HepG2 (cell line): Measurements from ENCODE around the gene SHANK2. TPM values are rescaled to one million over a fixed set of nuclear protein-coding genes. Genes with fewer than 3 reads are reported as not detected.

Experiments
- ARNTL ChIP-seq: sonication (generic); formaldehyde crosslinking; IDR thresholded peaks from 2 replicates; pipeline ENCODE4 v1.4.0; 2020; ENCODE audit warnings: mild to moderate bottlenecking, missing genetic modification reagents
- ATF3 ChIP-seq: sonication (generic); formaldehyde crosslinking; IDR thresholded peaks from 2 replicates; pipeline ENCODE4 v1.4.0; 2020; ENCODE audit warnings: missing genetic modification reagents
- CHD2 ChIP-seq: IDR thresholded peaks from 2 replicates; pipeline ENCODE4 v1.6.1; 2011; ENCODE audit warnings: low read depth, low read length, improper control_type of control experiment
- FOXA3 ChIP-seq: IDR thresholded peaks from 2 replicates; pipeline ENCODE4 v1.6.1; 2016; ENCODE audit warnings: missing genetic modification reagents, missing compliant biosample characterization
- FOXC1 ChIP-seq: sonication (generic); formaldehyde crosslinking; IDR thresholded peaks from 2 replicates; pipeline ENCODE4 v1.8.0; 2022; ENCODE audit warnings: mild to moderate bottlenecking, missing genetic modification reagents, borderline replicate concordance
- HCFC1 ChIP-seq: fragments of 150-350 bp; IDR thresholded peaks from 2 replicates; pipeline ENCODE4 v1.6.1; 2014; ENCODE audit warnings: low read depth, low read length
- KLF6 ChIP-seq: IDR thresholded peaks from 2 replicates; pipeline ENCODE4 v1.8.0; 2016; ENCODE audit warnings: missing biosample characterization, missing genetic modification reagents
- NAIF1 ChIP-seq: sonication (generic); formaldehyde crosslinking; IDR thresholded peaks from 2 replicates; pipeline ENCODE4 v1.5.0; 2020; ENCODE audit warnings: mild to moderate bottlenecking, missing genetic modification reagents, borderline replicate concordance
- PAF1 ChIP-seq: IDR thresholded peaks from 2 replicates; pipeline ENCODE4 v1.6.1; 2016; ENCODE audit warnings: missing genetic modification reagents, missing compliant biosample characterization
- SMAD1 ChIP-seq: sonication (generic); formaldehyde crosslinking; IDR thresholded peaks from 2 replicates; pipeline ENCODE4 v1.4.0; 2020; ENCODE audit warnings: missing genetic modification reagents, low read depth, mild to moderate bottlenecking, borderline replicate concordance
- SMAD9 ChIP-seq: sonication (generic); formaldehyde crosslinking; IDR thresholded peaks from 2 replicates; pipeline ENCODE4 v1.5.1; 2020; ENCODE audit warnings: mild to moderate bottlenecking, missing genetic modification reagents
- SOX5 ChIP-seq: IDR thresholded peaks from 2 replicates; pipeline ENCODE4 v1.6.1; 2016; ENCODE audit warnings: borderline replicate concordance
- XRCC5 ChIP-seq: fragments of 200-400 bp; formaldehyde crosslinking; optimal IDR thresholded peaks from 2 replicates; pipeline ENCODE3; 2017; ENCODE audit warnings: mild to moderate bottlenecking, low read length
- ZBTB3 ChIP-seq: sonication (generic); formaldehyde crosslinking; IDR thresholded peaks from 2 replicates; pipeline ENCODE4 v1.4.0; 2020; ENCODE audit warnings: low read depth, mild to moderate bottlenecking, moderate library complexity, missing genetic modification reagents, borderline replicate concordance
- ZBTB7B ChIP-seq: sonication (generic); formaldehyde crosslinking; IDR thresholded peaks from 2 replicates; pipeline ENCODE4 v1.4.0; 2020; ENCODE audit warnings: missing genetic modification reagents
- ZFP41 ChIP-seq: sonication (generic); formaldehyde crosslinking; IDR thresholded peaks from 2 replicates; pipeline ENCODE4 v1.4.0; 2020; ENCODE audit warnings: mild to moderate bottlenecking, missing genetic modification reagents, borderline replicate concordance
- ZFY ChIP-seq: sonication (generic); formaldehyde crosslinking; IDR thresholded peaks from 2 replicates; pipeline ENCODE4 v1.4.0; 2020; ENCODE audit warnings: missing genetic modification reagents
- ZNF296 ChIP-seq: sonication (generic); formaldehyde crosslinking; conservative IDR thresholded peaks from 2 replicates; pipeline ENCODE4 v1.5.0; 2020; ENCODE audit warnings: mild to moderate bottlenecking, missing genetic modification reagents
- ZNF329 ChIP-seq: sonication (generic); formaldehyde crosslinking; IDR thresholded peaks from 2 replicates; pipeline ENCODE4 v1.9.0; 2021; ENCODE audit warnings: low read depth, mild to moderate bottlenecking, missing genetic modification reagents
- ZNF629 ChIP-seq: sonication (generic); formaldehyde crosslinking; conservative IDR thresholded peaks from 2 replicates; pipeline ENCODE4 v1.5.0; 2020; ENCODE audit warnings: missing genetic modification reagents
- ZNF790 ChIP-seq: sonication (generic); formaldehyde crosslinking; IDR thresholded peaks from 2 replicates; pipeline ENCODE4 v1.8.0; 2022; ENCODE audit warnings: missing genetic modification reagents, mild to moderate bottlenecking, borderline replicate concordance
- ZNF800 ChIP-seq: sonication (generic); formaldehyde crosslinking; IDR thresholded peaks from 2 replicates; pipeline ENCODE4 v1.4.0; 2020; ENCODE audit warnings: missing genetic modification reagents
- ZNF83 ChIP-seq: sonication (generic); formaldehyde crosslinking; IDR thresholded peaks from 2 replicates; pipeline ENCODE4 v1.4.0; 2020; ENCODE audit warnings: missing genetic modification reagents, mild to moderate bottlenecking, borderline replicate concordance
- ZSCAN9 ChIP-seq: IDR thresholded peaks from 2 replicates; pipeline ENCODE4 v1.6.1; 2016; ENCODE audit warnings: borderline replicate concordance
- polyA plus RNA-seq, 8 experiments: library from polyadenylated mRNA; depleted of rRNA in 3 of 8; stranded (reverse) in 7 of 8; unstranded in 1 of 8; fragments of >200 nt; fragmentation: Illumina TruSeq in 4 of 8; extraction: Trizol in 4 of 8; gene quantifications; 2 replicates each; pipeline versions ENCODE4 v1.2.1 to v1.2.3, GENCODE V29; 2011 to 2016; ENCODE audit warnings: low read depth in 4 of 8, missing spikeins in 1 of 8, mixed read lengths in 1 of 8; ENCODE audit not compliant: insufficient read depth in 1 of 8
- total RNA-seq, 5 experiments: library from RNA; depleted of rRNA; stranded (reverse); fragments of >200 nt; fragmentation: Illumina TruSeq; extraction: Trizol; gene quantifications; 2 replicates each; pipeline ENCODE4 v1.2.3, GENCODE V29; 2016; ENCODE audit warnings: low read depth in 1 of 5
- TF ChIP-seq, protein P1 (sequence below): sonication (generic); formaldehyde crosslinking; IDR thresholded peaks from 2 replicates; pipeline ENCODE4 v1.4.0; 2020; ENCODE audit warnings: missing genetic modification reagents
- TF ChIP-seq, protein P2 (sequence below): sonication (generic); formaldehyde crosslinking; IDR thresholded peaks from 2 replicates; pipeline ENCODE4 v1.5.0; 2020; ENCODE audit warnings: mild to moderate bottlenecking, low read depth, missing genetic modification reagents, borderline replicate concordance
- TF ChIP-seq, protein P3 (sequence below): sonication (generic); formaldehyde crosslinking; IDR thresholded peaks from 2 replicates; pipeline ENCODE4 v1.9.0; 2021; ENCODE audit warnings: missing genetic modification reagents, borderline replicate concordance

The SHANK2 gene
- total and polyA plus RNA-seq, 2 of the 13 experiments (the other 11 are each of a cell fraction or from before 2014, with no cell fraction given), result 10.2 to 13.0 TPM

DNA sequence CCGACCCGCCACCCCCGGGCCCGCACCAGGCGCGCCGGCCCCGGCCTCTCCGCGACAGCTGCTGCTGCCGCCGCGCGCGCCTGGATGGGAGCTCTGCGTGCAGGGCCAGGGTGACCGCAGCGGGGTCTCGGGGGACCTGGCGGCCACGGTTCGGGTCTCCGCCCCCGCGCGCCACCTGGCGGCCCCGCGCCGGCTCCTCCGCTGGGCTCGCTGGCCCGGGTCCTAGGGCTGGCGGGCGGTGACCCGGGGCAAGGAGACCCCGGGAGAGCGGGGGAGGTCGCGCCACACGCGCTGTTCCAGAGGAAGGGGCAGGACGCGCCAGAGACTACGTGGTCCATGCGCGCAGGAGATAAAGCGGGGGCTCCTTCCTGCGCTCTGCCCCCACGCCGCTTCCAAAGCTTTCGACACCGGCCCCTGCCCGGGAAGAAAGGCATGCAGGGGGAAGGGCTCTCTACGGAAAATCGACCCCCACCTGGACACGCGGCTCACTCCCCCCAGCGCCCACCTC lies 562 bp downstream of the SHANK2 start (continued):
- TF ChIP-seq ZBTB7B (CRISPR knock-in tag) (peak; percentile 50), ZFY (no peak), ARNTL (no peak), ZNF329 (CRISPR knock-in tag) (no peak), ZBTB3 (no peak), SMAD1 (CRISPR knock-in tag) (no peak), NAIF1 (no peak), PAF1 (no peak), ZSCAN9 (CRISPR knock-in tag) (no peak), ATF3 (no peak), ZNF296 (CRISPR knock-in tag) (no peak), ZNF83 (CRISPR knock-in tag) (no peak), KLF6 (peak; percentile 51; the same call in 1 of the 2 replicates), ZNF800 (CRISPR knock-in tag) (no peak), ZNF790 (CRISPR knock-in tag) (no peak), FOXA3 (CRISPR knock-in tag) (0 out of 2 replicates have a peak, but pooled peaks have one; percentile 29), HCFC1 (no peak), XRCC5 (peak; percentile 70), SMAD9 (CRISPR knock-in tag) (no peak), SOX5 (CRISPR knock-in tag) (0 out of 2 replicates have a peak, but pooled peaks have one; percentile 9), FOXC1 (CRISPR knock-in tag) (no peak), CHD2 (no peak), ZFP41 (CRISPR knock-in tag) (no peak), ZNF629 (CRISPR knock-in tag) (0 out of 2 replicates have a peak, but pooled peaks have one; percentile 3)
- TF ChIP-seq, protein P1, sequence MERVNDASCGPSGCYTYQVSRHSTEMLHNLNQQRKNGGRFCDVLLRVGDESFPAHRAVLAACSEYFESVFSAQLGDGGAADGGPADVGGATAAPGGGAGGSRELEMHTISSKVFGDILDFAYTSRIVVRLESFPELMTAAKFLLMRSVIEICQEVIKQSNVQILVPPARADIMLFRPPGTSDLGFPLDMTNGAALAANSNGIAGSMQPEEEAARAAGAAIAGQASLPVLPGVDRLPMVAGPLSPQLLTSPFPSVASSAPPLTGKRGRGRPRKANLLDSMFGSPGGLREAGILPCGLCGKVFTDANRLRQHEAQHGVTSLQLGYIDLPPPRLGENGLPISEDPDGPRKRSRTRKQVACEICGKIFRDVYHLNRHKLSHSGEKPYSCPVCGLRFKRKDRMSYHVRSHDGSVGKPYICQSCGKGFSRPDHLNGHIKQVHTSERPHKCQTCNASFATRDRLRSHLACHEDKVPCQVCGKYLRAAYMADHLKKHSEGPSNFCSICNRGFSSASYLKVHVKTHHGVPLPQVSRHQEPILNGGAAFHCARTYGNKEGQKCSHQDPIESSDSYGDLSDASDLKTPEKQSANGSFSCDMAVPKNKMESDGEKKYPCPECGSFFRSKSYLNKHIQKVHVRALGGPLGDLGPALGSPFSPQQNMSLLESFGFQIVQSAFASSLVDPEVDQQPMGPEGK (CRISPR knock-in tag), result peak; percentile 33; the same call in 1 of the 2 replicates
- TF ChIP-seq, protein P2, sequence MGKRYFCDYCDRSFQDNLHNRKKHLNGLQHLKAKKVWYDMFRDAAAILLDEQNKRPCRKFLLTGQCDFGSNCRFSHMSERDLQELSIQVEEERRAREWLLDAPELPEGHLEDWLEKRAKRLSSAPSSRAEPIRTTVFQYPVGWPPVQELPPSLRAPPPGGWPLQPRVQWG (CRISPR knock-in tag), result no peak
- TF ChIP-seq, protein P3, sequence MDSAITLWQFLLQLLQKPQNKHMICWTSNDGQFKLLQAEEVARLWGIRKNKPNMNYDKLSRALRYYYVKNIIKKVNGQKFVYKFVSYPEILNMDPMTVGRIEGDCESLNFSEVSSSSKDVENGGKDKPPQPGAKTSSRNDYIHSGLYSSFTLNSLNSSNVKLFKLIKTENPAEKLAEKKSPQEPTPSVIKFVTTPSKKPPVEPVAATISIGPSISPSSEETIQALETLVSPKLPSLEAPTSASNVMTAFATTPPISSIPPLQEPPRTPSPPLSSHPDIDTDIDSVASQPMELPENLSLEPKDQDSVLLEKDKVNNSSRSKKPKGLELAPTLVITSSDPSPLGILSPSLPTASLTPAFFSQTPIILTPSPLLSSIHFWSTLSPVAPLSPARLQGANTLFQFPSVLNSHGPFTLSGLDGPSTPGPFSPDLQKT, result no peak
